H1 (cell line): ENCODE results near the gene TP73. TPM values are rescaled to one million over a fixed set of nuclear protein-coding genes. Genes with fewer than 3 reads are reported as not detected.

Experiments
- CTCF ChIA-PET: fragments of 300-600 bp; sonication (Branson Sonifier 250); formaldehyde crosslinking; loops from one replicate; lab custom pipeline; 2021; ENCODE audit not compliant: partially characterized antibody; lab: Charles Lee
- POLR2A ChIA-PET: fragments of 300-600 bp; sonication (Branson Sonifier 250); formaldehyde crosslinking; loops from one replicate; lab custom pipeline; 2021; ENCODE audit warnings: inconsistent platforms; ENCODE audit not compliant: partially characterized antibody; lab: Charles Lee
- DNase-seq, 2 experiments: peaks; one replicate each; pipeline versions ENCODE4 v3.0.0 to v3.0.0-alpha.2; 2010 to 2022; ENCODE audit warnings: low spot score in 2 of 2, low read depth in 1 of 2, mixed read lengths in 1 of 2
- FAIRE-seq: peaks from 2 replicates; lab custom pipeline; 2011; peaks lifted over from hg19 to GRCh38; lab: Jason Lieb, UNC
- H2AFZ ChIP-seq: 2 replicates; pipeline ENCODE4 v1.8.1; 2012; ENCODE audit warnings: low read length, inconsistent platforms
- H2AK5ac ChIP-seq: 2 replicates; pipeline ENCODE4 v1.6.1; 2013; ENCODE audit warnings: low read depth, low read length
- H2BK120ac ChIP-seq: replicated peaks from 2 replicates; pipeline ENCODE3; 2013; ENCODE audit warnings: low read depth, low read length, inconsistent platforms
- H2BK12ac ChIP-seq: 2 replicates; pipeline ENCODE4 v1.6.1; 2013; ENCODE audit warnings: low read depth, low read length
- H2BK15ac ChIP-seq: 2 replicates; pipeline ENCODE4 v1.6.1; 2013; ENCODE audit warnings: low read length
- H2BK20ac ChIP-seq: 2 replicates; pipeline ENCODE4 v1.6.1; 2013; ENCODE audit warnings: low read length
- H2BK5ac ChIP-seq: 2 replicates; pipeline ENCODE4 v1.6.1; 2013; ENCODE audit warnings: low read depth, low read length
- H3K14ac ChIP-seq: 2 replicates; pipeline ENCODE4 v1.6.1; 2013; ENCODE audit warnings: inconsistent platforms; ENCODE audit not compliant: insufficient read length
- H3K18ac ChIP-seq: 2 replicates; pipeline ENCODE4 v1.6.1; 2013; ENCODE audit warnings: low read length; ENCODE audit errors: extremely low read depth
- H3K23ac ChIP-seq: 2 replicates; pipeline ENCODE4 v1.6.1; 2013; ENCODE audit warnings: inconsistent platforms; ENCODE audit not compliant: insufficient read length
- H3K23me2 ChIP-seq: 2 replicates; pipeline ENCODE4 v1.6.1; 2013; ENCODE audit warnings: low read depth, low read length
- H3K27ac ChIP-seq: 2 replicates; pipeline ENCODE4 v1.6.1; 2011; ENCODE audit warnings: low read depth, low read length, inconsistent platforms
- H3K27me3 ChIP-seq, 4 experiments: replicated peaks in 1 of 4; 1 replicate in 1 of 4; 2 replicates in 3 of 4; pipeline versions ENCODE4 v1.6.1 to v1.8.1; 2011 to 2013; ENCODE audit warnings: low read length in 3 of 4, mild to moderate bottlenecking in 3 of 4, inconsistent platforms in 2 of 4, mixed read lengths in 2 of 4, moderate library complexity in 1 of 4; ENCODE audit not compliant: control insufficient read depth in 3 of 4, insufficient read depth in 3 of 4; ENCODE audit errors: extremely low read depth in 1 of 4
- H3K36me3 ChIP-seq, 4 experiments: 2 replicates each; pipeline versions ENCODE4 v1.6.1 to v1.8.1; 2011 to 2013; ENCODE audit warnings: mild to moderate bottlenecking in 4 of 4, low read length in 3 of 4, moderate library complexity in 2 of 4, control low read depth in 1 of 4, inconsistent platforms in 1 of 4; ENCODE audit not compliant: insufficient read depth in 4 of 4, control insufficient read depth in 2 of 4
- H3K4ac ChIP-seq: replicated peaks from 2 replicates; pipeline ENCODE3; 2013; ENCODE audit warnings: low read length, low read depth, mixed read lengths, inconsistent platforms; ENCODE audit not compliant: insufficient read length
- H3K4me1 ChIP-seq, 4 experiments: replicated peaks in 1 of 4; 1 replicate in 1 of 4; 2 replicates in 3 of 4; pipeline versions ENCODE4 v1.6.1 to v1.8.1; 2011 to 2013; ENCODE audit warnings: low read length in 3 of 4, inconsistent platforms in 2 of 4, mixed read lengths in 1 of 4; ENCODE audit not compliant: insufficient read depth in 4 of 4, control insufficient read depth in 3 of 4
- H3K4me2 ChIP-seq, 2 experiments: 2 replicates each; pipeline versions ENCODE4 v1.6.1 to v1.8.1; 2011 to 2013; ENCODE audit warnings: low read depth in 2 of 2, low read length in 2 of 2, control low read depth in 1 of 2, inconsistent platforms in 1 of 2, mild to moderate bottlenecking in 1 of 2; ENCODE audit not compliant: insufficient read depth in 1 of 2
- H3K4me3 ChIP-seq, 4 experiments: fragments of 200-600, 300-600 bp in 1 of 4; sonication (generic), shearing (Covaris generic), sonication (Bioruptor Twin) in 1 of 4; 2 replicates each; pipeline versions ENCODE4 v1.5.1 to v1.8.1; 2011 to 2016; ENCODE audit warnings: low read length in 4 of 4, low read depth in 3 of 4, control low read depth in 2 of 4, inconsistent platforms in 2 of 4, mild to moderate bottlenecking in 2 of 4, mixed read lengths in 1 of 4, moderate library complexity in 1 of 4; ENCODE audit not compliant: insufficient read depth in 2 of 4; ENCODE audit errors: extremely low read depth in 1 of 4
- H3K56ac ChIP-seq: replicated peaks from 2 replicates; pipeline ENCODE3; 2013; ENCODE audit warnings: low read depth, mild to moderate bottlenecking, mixed read lengths, low read length, inconsistent platforms; ENCODE audit not compliant: insufficient read length
- H3K79me1 ChIP-seq: 2 replicates; pipeline ENCODE4 v1.6.1; 2013; ENCODE audit warnings: low read depth, low read length, control low read depth
- H3K79me2 ChIP-seq, 2 experiments: 2 replicates each; pipeline versions ENCODE4 v1.6.1 to v1.8.1; 2012 to 2013; ENCODE audit warnings: low read length in 2 of 2, mild to moderate bottlenecking in 2 of 2, inconsistent platforms in 1 of 2; ENCODE audit not compliant: insufficient read depth in 2 of 2, control insufficient read depth in 1 of 2
- H3K9ac ChIP-seq, 4 experiments: replicated peaks in 1 of 4; 1 replicate in 1 of 4; 2 replicates in 3 of 4; pipeline versions ENCODE4 v1.6.1 to v1.8.1; 2011 to 2013; ENCODE audit warnings: low read depth in 3 of 4, low read length in 3 of 4, control low read depth in 2 of 4, mild to moderate bottlenecking in 2 of 4, moderate library complexity in 2 of 4, inconsistent platforms in 1 of 4; ENCODE audit errors: extremely low read depth in 1 of 4
- H3K9me3 ChIP-seq, 2 experiments: 2 replicates each; pipeline versions ENCODE4 v1.6.1 to v1.8.1; 2012 to 2013; ENCODE audit warnings: mild to moderate bottlenecking in 2 of 2, moderate library complexity in 2 of 2, control low read depth in 1 of 2, inconsistent platforms in 1 of 2, low read depth in 1 of 2, low read length in 1 of 2, mixed read lengths in 1 of 2; ENCODE audit not compliant: insufficient read depth in 2 of 2
- H4K20me1 ChIP-seq, 2 experiments: replicated peaks in 1 of 2; 2 replicates each; pipeline versions ENCODE3 to v1.8.1; 2011 to 2013; ENCODE audit warnings: inconsistent platforms in 2 of 2, low read length in 2 of 2, mild to moderate bottlenecking in 1 of 2; ENCODE audit not compliant: insufficient read depth in 2 of 2, control insufficient read depth in 1 of 2
- H4K5ac ChIP-seq: 2 replicates; pipeline ENCODE4 v1.6.1; 2013; ENCODE audit warnings: low read length, low read depth, mixed read lengths, inconsistent platforms; ENCODE audit not compliant: insufficient read length
- H4K8ac ChIP-seq: 2 replicates; pipeline ENCODE4 v1.8.0; 2013; ENCODE audit warnings: mild to moderate bottlenecking, moderate library complexity, low read length, inconsistent platforms; ENCODE audit not compliant: insufficient read depth; ENCODE audit errors: extremely low read depth
- H4K91ac ChIP-seq: replicated peaks from 2 replicates; pipeline ENCODE3; 2013; ENCODE audit warnings: low read length, mixed read lengths, inconsistent platforms; ENCODE audit not compliant: insufficient read length
- BCL11A ChIP-seq, 2 experiments: IDR thresholded peaks; one replicate each; pipeline ENCODE4 v1.6.1; 2011; ENCODE audit warnings: low read depth in 2 of 2, low read length in 2 of 2, mild to moderate bottlenecking in 2 of 2
- CBX5 ChIP-seq: fragments of 300-800, 300-1000 bp; sonication (generic); IDR thresholded peaks from 2 replicates; pipeline ENCODE4 v1.7.1; 2016; ENCODE audit warnings: antibody characterized with exemption, low read length, low read depth
- CTBP2 ChIP-seq: IDR thresholded peaks from 2 replicates; pipeline ENCODE4 v1.7.0; 2011; ENCODE audit warnings: borderline replicate concordance, mild to moderate bottlenecking, moderate library complexity, mixed read lengths, low read length; ENCODE audit not compliant: insufficient read depth, insufficient read length
- EGR1 ChIP-seq: IDR thresholded peaks from 2 replicates; pipeline ENCODE4 v1.6.1; 2011; ENCODE audit warnings: low read depth, low read length, borderline replicate concordance
- KDM4A ChIP-seq: IDR thresholded peaks from one replicate; pipeline ENCODE4 v1.7.1; 2012; ENCODE audit warnings: low read depth, mild to moderate bottlenecking, moderate library complexity, low read length, inconsistent platforms; ENCODE audit not compliant: severe bottlenecking
- POLR2AphosphoS5 ChIP-seq: IDR thresholded peaks from 2 replicates; pipeline ENCODE4 v1.6.1; 2011; ENCODE audit warnings: low read depth, low read length
- POU5F1 ChIP-seq: IDR thresholded peaks from 2 replicates; pipeline ENCODE4 v1.6.1; 2011; ENCODE audit warnings: low read depth, mild to moderate bottlenecking, low read length, moderate library complexity
- WGBS, 2 experiments: shearing (Covaris generic) in 1 of 2; methylation state at CpG; one replicate each; pipeline versions ENCODE4 v1.1.6 to v1.1.7; 2013 to 2015; ENCODE audit warnings: low lambda C conversion rate in 2 of 2, mixed read lengths in 2 of 2, inconsistent platforms in 1 of 2, low coverage in 1 of 2, missing lambda C conversion rate in 1 of 2; ENCODE audit not compliant: insufficient replicate concordance in 2 of 2, insufficient coverage in 1 of 2, insufficient read length in 1 of 2; ENCODE audit errors: extremely low coverage in 1 of 2, missing lambda C conversion rate in 1 of 2; 5-methylcytosine and 5-hydroxymethylcytosine counted together
- polyA plus RNA-seq, 7 experiments: library from polyadenylated mRNA; depleted of rRNA in 3 of 7; stranded (reverse) in 5 of 7; unstranded in 2 of 7; fragments of >200 nt in 5 of 7; fragments of 200-250 nt in 2 of 7; gene quantifications; 1 replicate in 5 of 7; 2 replicates in 1 of 7; 4 replicates in 1 of 7; pipeline versions ENCODE4 v1.2.1 to v1.2.3, GENCODE V29; 2011 to 2013; ENCODE audit warnings: missing spikeins in 2 of 7, mixed read lengths in 2 of 7
- total RNA-seq: library from RNA; stranded (reverse); fragmentation: NEBNext Ultra II Directional; extraction: Animal tissue kit (Norgen Biotek cat#: 25700); gene quantifications from 2 replicates; pipeline ENCODE4 v1.2.1, GENCODE V29; 2021
- TF ChIP-seq, protein P1 (sequence below), 3 experiments: IDR thresholded peaks; 1 replicate in 2 of 3; 2 replicates in 1 of 3; pipeline versions ENCODE4 v1.5.1 to v1.6.1; 2011; ENCODE audit warnings: low read length in 3 of 3, mild to moderate bottlenecking in 3 of 3, inconsistent platforms in 2 of 3, low read depth in 1 of 3, moderate library complexity in 1 of 3; ENCODE audit not compliant: insufficient read depth in 1 of 3; ENCODE audit errors: control extremely low read depth in 1 of 3

The TP73 gene
- total and polyA plus RNA-seq, 2 of the 8 experiments (the other 6 are each of a cell fraction or from before 2014, with no cell fraction given) = 2.6 to 3.1 TPM

DNA sequence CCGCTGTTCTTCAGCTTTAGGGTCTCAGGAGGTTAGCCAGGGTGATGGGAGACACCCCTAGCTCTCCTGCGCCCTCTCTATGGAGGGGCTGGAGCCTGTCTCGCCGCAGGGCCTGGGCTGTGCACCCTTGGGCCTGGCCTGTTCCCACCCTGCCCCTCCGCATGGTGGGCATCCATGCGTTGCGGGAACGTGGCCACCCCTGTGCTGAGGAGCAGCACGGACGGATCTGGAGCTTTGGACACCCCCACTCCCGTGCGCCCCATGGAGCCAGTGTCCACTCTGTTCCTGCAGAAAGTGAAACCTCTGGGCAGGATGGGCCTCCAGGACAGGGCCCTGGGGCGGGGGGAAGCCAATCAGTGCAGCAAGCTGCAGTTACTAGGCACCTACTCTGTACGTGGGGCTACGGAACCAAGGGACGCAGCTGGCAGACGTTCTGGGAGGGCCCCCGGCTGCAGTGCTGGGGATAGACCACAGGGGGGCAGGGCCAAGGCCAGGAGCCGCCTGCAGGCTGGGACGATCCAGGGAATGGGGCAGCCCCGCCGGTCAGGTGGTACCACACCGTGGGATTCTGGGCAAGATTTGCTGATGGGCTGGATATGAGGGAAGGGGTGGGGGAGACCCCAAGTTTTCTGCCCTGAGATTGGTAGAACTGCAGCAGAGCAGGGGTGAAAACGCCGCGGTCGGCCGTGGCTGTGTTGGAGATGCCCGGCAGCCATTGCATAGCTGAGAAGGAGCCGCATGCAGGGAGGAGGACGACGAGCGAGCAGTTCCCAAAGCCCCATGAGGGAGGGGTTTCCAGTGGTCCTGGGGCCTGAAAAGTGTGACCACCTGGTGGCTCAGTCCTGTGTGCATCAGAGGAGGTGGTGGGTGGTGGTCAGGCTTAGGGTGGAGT is 43.3 kb downstream of the TP73 start:
- Histone ChIP-seq H4K91ac (no peak overlapping the region), H3K4me2 (no peak overlapping the region), H3K4me1 (peaks cover 0 to 3% (median 1%) of the 10 kb centered on the region in 4 experiments; a peak in 2 of 7 replicates), H3K36me3 (no peaks in the 10 kb centered on the region), H3K79me1 (no peaks in the 10 kb centered on the region; the same call in 1 of the 2 replicates), H4K8ac (peak overlapping the region; percentile 59), H3K9ac (no peak overlapping the region), H3K23ac (no peak overlapping the region), H3K27ac (no peak overlapping the region), H3K79me2 (no peaks in the 10 kb centered on the region), H3K18ac (peak overlapping the region; percentile 60; the same call in 1 of the 2 replicates), H3K9me3 (no peaks in the 10 kb centered on the region; a peak in 1 of 4 replicates), H2AFZ (no peak overlapping the region), H2AK5ac (0 out of 2 replicates have a peak overlapping the region, but pooled peaks have one; percentile 24), H3K4me3 (no peak overlapping the region), H3K4ac (no peak overlapping the region), H2BK20ac (no peak overlapping the region), H2BK5ac (no peak overlapping the region), H4K20me1 (peaks cover 0 to 12% of the 10 kb centered on the region in 2 experiments), H3K27me3 (peaks cover 0 to 7% (median 4%) of the 10 kb centered on the region in 4 experiments; a peak in 3 of 7 replicates), H3K14ac (no peak overlapping the region), H2BK12ac (0 out of 2 replicates have a peak overlapping the region, but pooled peaks have one; percentile 39), H2BK15ac (0 out of 2 replicates have a peak overlapping the region, but pooled peaks have one; percentile 32), H2BK120ac (no peak overlapping the region), H4K5ac (no peak overlapping the region), H3K56ac (no peak overlapping the region), H3K23me2 (no peaks in the 10 kb centered on the region)
- ChIA-PET CTCF (interaction anchor here (0.6 to 4.3 kb wide), 35 partner anchors 10 to 595 kb away, joined by 3 to 45 read pairs (median 5); no protein-coding TSS in a partner anchor), POLR2A (interaction anchor here (0.6 to 1.3 kb wide), 5 partner anchors 10 to 38 kb away, joined by 3 to 5 read pairs (median 4); no protein-coding TSS in a partner anchor)
- FAIRE-seq (no peak), DNase-seq (peak in 1 of 2 experiments; percentile 93)
- WGBS, 2 experiments = 54% methylated on average over 33 of the region's 33 CpGs; no CpG with 5 or more reads in 1 of the 2 experiments
- TF ChIP-seq, protein P1, sequence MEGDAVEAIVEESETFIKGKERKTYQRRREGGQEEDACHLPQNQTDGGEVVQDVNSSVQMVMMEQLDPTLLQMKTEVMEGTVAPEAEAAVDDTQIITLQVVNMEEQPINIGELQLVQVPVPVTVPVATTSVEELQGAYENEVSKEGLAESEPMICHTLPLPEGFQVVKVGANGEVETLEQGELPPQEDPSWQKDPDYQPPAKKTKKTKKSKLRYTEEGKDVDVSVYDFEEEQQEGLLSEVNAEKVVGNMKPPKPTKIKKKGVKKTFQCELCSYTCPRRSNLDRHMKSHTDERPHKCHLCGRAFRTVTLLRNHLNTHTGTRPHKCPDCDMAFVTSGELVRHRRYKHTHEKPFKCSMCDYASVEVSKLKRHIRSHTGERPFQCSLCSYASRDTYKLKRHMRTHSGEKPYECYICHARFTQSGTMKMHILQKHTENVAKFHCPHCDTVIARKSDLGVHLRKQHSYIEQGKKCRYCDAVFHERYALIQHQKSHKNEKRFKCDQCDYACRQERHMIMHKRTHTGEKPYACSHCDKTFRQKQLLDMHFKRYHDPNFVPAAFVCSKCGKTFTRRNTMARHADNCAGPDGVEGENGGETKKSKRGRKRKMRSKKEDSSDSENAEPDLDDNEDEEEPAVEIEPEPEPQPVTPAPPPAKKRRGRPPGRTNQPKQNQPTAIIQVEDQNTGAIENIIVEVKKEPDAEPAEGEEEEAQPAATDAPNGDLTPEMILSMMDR (IDR thresholded peaks at IDR 0.05; ENCODE audit: control extremely low read depth in 1 of 3, insufficient read depth in 1 of 3, low read depth in 1 of 3, low read length in 3 of 3) = peak in 2 of 3 experiments; percentile 82 to 93; a peak in 3 of 4 replicates
- TF ChIP-seq BCL11A (IDR thresholded peaks at IDR 0.05; ENCODE audit: low read depth in 2 of 2, low read length in 2 of 2) (no peak), CTBP2 (no peak), POU5F1 (no peak), POLR2AphosphoS5 (no peak), KDM4A (no peak), CBX5 (no peak), EGR1 (no peak)
